OCI-LY1 (cell line): ENCODE results near the gene HSPB2.

ENCODE experiments used
- EZH2 ChIP-seq: fragments of 200-600 bp; sonication (generic), shearing (Covaris generic); IDR thresholded peaks from 2 replicates; pipeline ENCODE4 v1.8.0; 2017; ENCODE audit warnings: borderline replicate concordance, mixed run types, mild to moderate bottlenecking, antibody characterized with exemption, low read length, moderate library complexity, mixed read lengths
- TF ChIP-seq, protein P1 (sequence below): fragments of 200-600 bp; sonication (generic), shearing (Covaris generic); IDR thresholded peaks from 2 replicates; pipeline ENCODE4 v1.5.1; 2017; ENCODE audit warnings: mild to moderate bottlenecking, antibody characterized with exemption, low read length, moderate library complexity, mixed read lengths

- TF ChIP-seq, protein P1, sequence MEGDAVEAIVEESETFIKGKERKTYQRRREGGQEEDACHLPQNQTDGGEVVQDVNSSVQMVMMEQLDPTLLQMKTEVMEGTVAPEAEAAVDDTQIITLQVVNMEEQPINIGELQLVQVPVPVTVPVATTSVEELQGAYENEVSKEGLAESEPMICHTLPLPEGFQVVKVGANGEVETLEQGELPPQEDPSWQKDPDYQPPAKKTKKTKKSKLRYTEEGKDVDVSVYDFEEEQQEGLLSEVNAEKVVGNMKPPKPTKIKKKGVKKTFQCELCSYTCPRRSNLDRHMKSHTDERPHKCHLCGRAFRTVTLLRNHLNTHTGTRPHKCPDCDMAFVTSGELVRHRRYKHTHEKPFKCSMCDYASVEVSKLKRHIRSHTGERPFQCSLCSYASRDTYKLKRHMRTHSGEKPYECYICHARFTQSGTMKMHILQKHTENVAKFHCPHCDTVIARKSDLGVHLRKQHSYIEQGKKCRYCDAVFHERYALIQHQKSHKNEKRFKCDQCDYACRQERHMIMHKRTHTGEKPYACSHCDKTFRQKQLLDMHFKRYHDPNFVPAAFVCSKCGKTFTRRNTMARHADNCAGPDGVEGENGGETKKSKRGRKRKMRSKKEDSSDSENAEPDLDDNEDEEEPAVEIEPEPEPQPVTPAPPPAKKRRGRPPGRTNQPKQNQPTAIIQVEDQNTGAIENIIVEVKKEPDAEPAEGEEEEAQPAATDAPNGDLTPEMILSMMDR = no peak
- no peak for TF ChIP-seq EZH2
Measured at GRCh38 chr11:111886032-111886431, 26.5 kb upstream of the HSPB2 start.
